Activated T-cell treated with anti-CD3 and anti-CD28 coated beads for 1 hour (primary cell): ENCODE measurements around the gene WIPI1.
"Not testable (repeated sequence)": the region's sequence is repeated elsewhere in the genome, so short reads cannot be mapped to it uniquely, and the experiment has no call there.

ENCODE experiments used
- DNase-seq: peaks from one replicate; pipeline ENCODE4 v3.0.0-alpha.2; 2020; ENCODE audit warnings: low read depth

The WIPI1 gene

GRCh38 chr17:68457168-68457538, at the start of gene WIPI1:
Gene WIPI1, minus strand, starts transcription at chr17:68457496. Its CDS starts 75 bp downstream, at chr17:68457421.
- no peak for DNase-seq

- DNase-seq: no peak
Observed at GRCh38 chr17:68505951-68506350, 48.7 kb upstream of the WIPI1 start.

GRCh38 chr17:68501074-68501473, 43.8 kb upstream of the WIPI1 start:
- DNase-seq: no peak

- no peak for DNase-seq
Observed at GRCh38 chr17:68499587-68499986, 42.3 kb upstream of the WIPI1 start.

GRCh38 chr17:68498479-68499326, 41.4 kb upstream of the WIPI1 start:
- no peak for DNase-seq

- DNase-seq: no peak
Observed at GRCh38 chr17:68497885-68498319, 40.6 kb upstream of the WIPI1 start.

- DNase-seq: no peak
Observed at GRCh38 chr17:68495081-68495480, 37.8 kb upstream of the WIPI1 start.

GRCh38 chr17:68492394-68493054, 35.2 kb upstream of the WIPI1 start:
- DNase-seq: not testable (repeated sequence)

GRCh38 chr17:68491381-68492231, 34.3 kb upstream of the WIPI1 start:
- no peak for DNase-seq

- no peak for DNase-seq
Observed at GRCh38 chr17:68489919-68490318, 32.6 kb upstream of the WIPI1 start.

- no peak for DNase-seq
Observed at GRCh38 chr17:68484458-68484857, 27.2 kb upstream of the WIPI1 start.

- no peak for DNase-seq
Observed at GRCh38 chr17:68482576-68483041, 25.3 kb upstream of the WIPI1 start.

GRCh38 chr17:68480885-68481284, 23.6 kb upstream of the WIPI1 start:
- no peak for DNase-seq

- no peak for DNase-seq
Observed at GRCh38 chr17:68470961-68471360, 13.7 kb upstream of the WIPI1 start.

GRCh38 chr17:68468788-68469187, 11.5 kb upstream of the WIPI1 start:
- DNase-seq: no peak

- no peak for DNase-seq
Observed at GRCh38 chr17:68468334-68468733, 11.0 kb upstream of the WIPI1 start.

- no peak for DNase-seq
Observed at GRCh38 chr17:68463211-68464019, 6.1 kb upstream of the WIPI1 start.

GRCh38 chr17:68462381-68463210, 5.3 kb upstream of the WIPI1 start:
- peak; percentile 46 for DNase-seq

- no peak for DNase-seq
Observed at GRCh38 chr17:68461589-68461988, 4.3 kb upstream of the WIPI1 start.

GRCh38 chr17:68461122-68461539, 3.8 kb upstream of the WIPI1 start:
- no peak for DNase-seq

GRCh38 chr17:68460715-68461114, 3.4 kb upstream of the WIPI1 start:
- DNase-seq: no peak
